Measurements from ENCODE around the gene UNC13A.

UNC13A gene

GRCh38 chr19:17687857-17688784 lies at the start of gene UNC13A:
UNC13A (minus strand) TSS chr19:17688354; CDS start chr19:17688199, 155 bp downstream.
- no peak for DNase-seq (ENCODE audit: low read depth)

GRCh38 chr19:17737690-17738153 lies 49.6 kb upstream of the UNC13A start:
- DNase-seq (ENCODE audit: low read depth): no peak

DNA sequence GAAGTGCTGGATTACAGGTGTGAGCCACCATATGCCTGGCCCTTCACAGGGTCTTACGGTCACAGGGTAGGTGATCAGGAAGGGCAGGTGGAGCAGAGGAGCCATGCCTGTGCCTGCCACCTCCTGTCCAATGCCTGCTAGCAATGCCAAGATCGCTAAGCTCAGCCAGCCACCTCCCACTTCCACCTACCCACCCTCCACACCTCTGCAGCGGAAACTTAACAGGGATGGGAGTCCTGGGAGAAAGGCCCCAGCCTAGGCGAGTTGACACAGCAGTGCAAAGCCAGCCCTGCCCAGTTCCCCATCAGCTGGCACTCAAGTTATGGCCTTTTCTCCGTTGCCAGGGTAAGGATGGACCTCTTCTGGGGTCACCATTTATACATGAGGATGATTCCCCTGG lies 47.3 kb upstream of the UNC13A start:
- DNase-seq (ENCODE audit: low read depth): no peak

DNA sequence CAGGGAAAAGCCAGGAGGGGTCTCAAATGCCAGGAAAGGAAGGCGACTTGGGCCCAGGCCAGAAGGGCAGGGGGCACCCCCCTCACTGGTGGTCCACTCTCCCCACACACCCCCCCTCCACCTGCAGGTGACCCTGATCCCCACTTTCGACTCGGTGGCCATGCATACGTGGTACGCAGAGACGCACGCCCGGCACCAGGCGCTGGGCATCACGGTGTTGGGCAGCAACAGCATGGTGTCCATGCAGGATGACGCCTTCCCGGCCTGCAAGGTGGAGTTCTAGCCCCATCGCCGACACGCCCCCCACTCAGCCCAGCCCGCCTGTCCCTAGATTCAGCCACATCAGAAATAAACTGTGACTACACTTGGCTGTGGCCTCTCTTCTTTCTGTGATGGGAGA lies 46.0 kb upstream of the UNC13A start:
- DNase-seq (ENCODE audit: low read depth): no peak

GRCh38 chr19:17733127-17733526 lies 45.0 kb upstream of the UNC13A start:
- no peak for DNase-seq (ENCODE audit: low read depth)

DNA sequence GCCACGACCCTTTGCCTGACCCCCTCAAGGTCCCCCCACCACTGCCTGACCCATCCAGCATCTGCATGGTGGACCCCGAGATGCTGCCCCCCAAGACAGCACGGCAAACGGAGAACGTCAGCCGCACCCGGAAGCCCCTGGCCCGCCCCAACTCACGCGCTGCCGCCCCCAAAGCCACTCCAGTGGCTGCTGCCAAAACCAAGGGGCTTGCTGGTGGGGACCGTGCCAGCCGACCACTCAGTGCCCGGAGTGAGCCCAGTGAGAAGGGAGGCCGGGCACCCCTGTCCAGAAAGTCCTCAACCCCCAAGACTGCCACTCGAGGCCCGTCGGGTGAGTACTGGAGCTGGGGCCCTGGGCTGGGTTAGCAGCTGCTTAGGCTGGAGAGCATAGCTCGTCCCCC lies 39.7 kb upstream of the UNC13A start:
- DNase-seq (ENCODE audit: low read depth): no peak

GRCh38 chr19:17726964-17727773 lies 39.0 kb upstream of the UNC13A start:
- no peak for DNase-seq (ENCODE audit: low read depth)

DNA sequence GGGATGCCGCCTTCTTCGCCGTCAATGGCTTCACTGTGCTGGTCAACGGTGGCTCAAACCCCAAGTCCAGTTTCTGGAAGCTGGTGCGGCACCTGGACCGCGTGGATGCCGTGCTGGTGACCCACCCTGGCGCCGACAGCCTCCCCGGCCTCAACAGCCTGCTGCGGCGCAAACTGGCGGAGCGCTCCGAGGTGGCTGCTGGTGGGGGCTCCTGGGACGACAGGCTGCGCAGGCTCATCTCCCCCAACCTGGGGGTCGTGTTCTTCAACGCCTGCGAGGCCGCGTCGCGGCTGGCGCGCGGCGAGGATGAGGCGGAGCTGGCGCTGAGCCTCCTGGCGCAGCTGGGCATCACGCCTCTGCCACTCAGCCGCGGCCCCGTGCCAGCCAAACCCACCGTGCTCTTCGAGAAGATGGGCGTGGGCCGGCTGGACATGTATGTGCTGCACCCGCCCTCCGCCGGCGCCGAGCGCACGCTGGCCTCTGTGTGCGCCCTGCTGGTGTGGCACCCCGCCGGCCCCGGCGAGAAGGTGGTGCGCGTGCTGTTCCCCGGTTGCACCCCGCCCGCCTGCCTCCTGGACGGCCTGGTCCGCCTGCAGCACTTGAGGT lies 38.1 kb upstream of the UNC13A start:
- DNase-seq (ENCODE audit: low read depth): no peak

DNA sequence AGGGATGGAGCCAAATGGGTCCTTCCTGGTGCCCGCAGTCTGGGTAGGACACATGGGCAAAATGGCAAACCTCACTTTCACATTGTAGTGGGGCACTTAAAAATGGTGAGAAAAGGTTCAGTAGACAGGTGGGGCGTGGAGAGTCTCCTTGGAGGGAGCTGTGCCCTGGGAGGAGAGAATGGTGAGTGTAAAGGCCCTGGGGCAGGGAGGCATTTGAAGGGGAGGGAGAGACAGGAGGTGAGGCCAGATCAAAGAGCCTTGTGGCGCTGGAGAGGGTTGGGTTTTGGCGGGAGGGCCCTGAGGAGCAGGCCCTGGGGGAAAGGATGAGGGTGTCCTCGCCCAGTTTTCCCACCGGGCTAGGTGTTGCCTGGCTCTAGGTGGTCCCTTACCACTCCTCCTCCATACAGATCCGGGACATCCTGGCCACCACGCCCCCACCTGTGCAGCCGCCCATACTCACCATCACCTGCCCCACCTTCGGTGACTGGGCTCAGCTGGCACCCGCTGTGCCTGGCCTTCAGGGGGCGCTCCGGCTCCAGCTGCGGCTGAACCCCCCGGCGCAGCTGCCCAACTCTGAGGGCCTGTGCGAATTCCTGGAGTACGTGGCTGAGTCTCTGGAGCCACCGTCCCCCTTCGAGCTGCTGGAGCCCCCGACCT lies 37.4 kb upstream of the UNC13A start:
- no peak for DNase-seq (ENCODE audit: low read depth)

GRCh38 chr19:17724655-17725054 lies 36.5 kb upstream of the UNC13A start:
- DNase-seq (ENCODE audit: low read depth): no peak

- DNase-seq (ENCODE audit: low read depth): no peak
Observed at GRCh38 chr19:17722655-17723240, 34.6 kb upstream of the UNC13A start.

GRCh38 chr19:17721821-17722220 lies 33.7 kb upstream of the UNC13A start:
- DNase-seq (ENCODE audit: low read depth): no peak

GRCh38 chr19:17721111-17721628 lies 33.0 kb upstream of the UNC13A start:
- no peak for DNase-seq (ENCODE audit: low read depth)

DNA sequence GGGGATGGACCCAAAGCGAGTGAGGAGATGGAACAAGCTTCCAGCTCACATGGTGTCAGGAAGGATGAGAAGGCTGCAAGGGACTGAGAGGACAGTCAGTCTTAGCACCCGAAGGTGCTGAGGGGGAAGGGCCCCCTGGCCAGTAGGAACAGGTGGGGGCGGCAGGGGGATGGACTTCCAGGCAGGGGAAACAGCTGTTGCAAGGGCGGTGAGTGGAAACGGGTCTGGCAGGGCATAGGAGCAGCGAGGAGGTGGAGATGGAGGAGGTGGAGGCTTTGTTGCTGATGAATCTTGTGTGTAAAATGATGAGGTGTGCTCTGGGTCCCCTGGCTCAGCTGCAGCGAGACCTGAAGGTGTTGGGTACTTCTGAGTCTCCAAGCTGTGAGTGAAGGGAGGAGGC lies 32.3 kb upstream of the UNC13A start:
- DNase-seq (ENCODE audit: low read depth): no peak

GRCh38 chr19:17719730-17720400 lies 31.7 kb upstream of the UNC13A start:
- DNase-seq (ENCODE audit: low read depth): no peak

DNA sequence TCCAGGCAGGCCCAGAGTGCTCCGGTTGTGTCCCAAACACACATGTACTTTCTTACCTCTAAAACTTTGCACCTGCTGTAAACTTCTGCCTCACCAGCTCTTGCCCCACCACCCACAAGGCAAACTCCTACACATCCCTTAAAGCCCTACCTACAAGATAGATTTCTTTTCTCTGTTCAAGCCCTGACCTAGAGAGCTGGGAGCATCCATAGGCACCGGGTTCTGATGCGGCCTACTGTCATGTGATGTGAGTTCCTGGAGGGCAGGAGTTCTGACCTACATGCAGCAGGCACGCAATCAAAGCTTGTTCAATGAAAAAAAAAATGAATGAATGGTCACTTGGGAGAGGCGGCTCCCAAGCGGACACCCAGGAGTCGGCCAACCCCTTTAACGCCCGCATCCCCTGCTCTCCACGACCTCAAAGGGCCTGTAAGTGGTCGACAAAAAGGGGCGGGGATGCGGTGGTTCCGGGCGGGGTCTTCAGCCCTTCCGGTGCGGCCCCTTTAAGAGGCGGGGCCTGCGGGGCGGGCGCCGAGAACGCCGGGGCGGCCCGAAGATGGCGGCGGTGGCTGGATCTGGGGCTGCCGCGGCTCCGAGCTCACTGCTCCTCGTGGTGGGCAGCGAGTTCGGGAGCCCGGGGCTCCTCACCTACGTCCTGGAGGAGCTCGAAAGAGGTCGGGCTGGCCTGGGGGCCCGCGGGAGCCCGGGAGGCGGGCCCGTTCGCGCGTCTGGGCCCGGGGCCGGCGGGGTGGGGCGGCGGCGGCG lies 31.0 kb upstream of the UNC13A start, which contains the start of gene MAP1S:
Gene MAP1S, plus strand, starts transcription at position 534 of the 765 bp plus-strand sequence. Its CDS starts 23 bp downstream, at position 557.
- no peak for DNase-seq (ENCODE audit: low read depth)

DNA sequence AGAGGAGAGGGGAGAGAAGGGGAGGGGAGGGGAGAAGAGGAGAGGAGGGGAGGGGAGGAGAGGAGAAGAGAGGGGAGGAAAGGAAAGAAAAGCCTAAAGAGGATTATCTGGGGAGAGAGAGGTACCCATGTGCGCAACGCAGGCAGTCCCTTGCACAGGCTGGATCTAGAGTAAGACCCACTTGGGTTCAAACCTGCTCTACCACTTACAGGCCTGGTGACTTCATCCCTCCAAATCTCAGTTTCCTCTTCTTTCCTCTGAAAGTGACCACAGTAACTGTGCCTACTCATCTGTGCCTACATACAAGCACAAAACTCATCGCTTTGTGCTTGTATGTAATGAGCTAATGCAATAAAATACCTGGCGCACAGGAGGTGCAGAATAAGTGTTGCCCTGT lies 30.4 kb upstream of the UNC13A start:
- DNase-seq (ENCODE audit: low read depth): no peak

DNA sequence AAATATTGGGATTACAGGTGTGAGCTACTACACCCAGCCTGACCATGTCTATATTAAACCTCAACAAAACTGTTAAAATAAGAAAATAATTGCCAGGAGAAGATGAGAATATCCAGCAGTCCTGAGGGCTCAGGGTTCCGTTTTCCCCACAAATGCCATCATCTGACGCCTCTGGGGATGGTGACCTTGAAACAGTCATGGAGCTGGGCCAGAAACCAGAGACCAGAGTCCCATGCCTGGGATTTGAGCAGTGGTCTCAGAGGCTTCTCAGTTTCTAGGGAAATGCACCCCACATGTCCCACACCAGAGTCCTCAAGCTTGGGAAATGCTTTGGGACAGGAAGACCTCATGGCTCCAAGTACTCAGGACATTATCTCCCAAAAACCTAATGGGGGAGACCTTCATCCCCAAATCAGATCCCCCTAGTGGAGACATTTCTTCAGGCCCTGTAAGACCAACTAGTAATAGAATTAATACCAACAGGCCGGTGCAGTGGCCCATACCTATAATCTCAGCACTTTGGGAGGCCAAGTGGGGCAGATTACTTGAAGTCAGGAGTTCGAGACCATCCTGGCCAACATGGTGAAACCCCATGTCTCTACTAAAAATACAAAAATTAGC lies 28.3 kb upstream of the UNC13A start:
- no peak for DNase-seq (ENCODE audit: low read depth)

- no peak for DNase-seq (ENCODE audit: low read depth)
Observed at GRCh38 chr19:17711851-17712250, 23.7 kb upstream of the UNC13A start.
